ENCODE data around the gene PAPPA.

- TF ChIP-seq CTCF (conservative IDR thresholded peaks at IDR 0.05) (peak; percentile 77), ZFX (IDR thresholded peaks at IDR 0.05) (no peak)
Observed at GRCh38 chr9:116149844-116150243, 3.7 kb upstream of the PAPPA start.
